ENCODE data around the gene ZNF181. TPM values are rescaled to one million over a fixed set of nuclear protein-coding genes. Genes with fewer than 3 reads are reported as not detected.

Gene ZNF181
- total RNA-seq, 1 experiment from 2014 or later = 8.2 TPM

DNA sequence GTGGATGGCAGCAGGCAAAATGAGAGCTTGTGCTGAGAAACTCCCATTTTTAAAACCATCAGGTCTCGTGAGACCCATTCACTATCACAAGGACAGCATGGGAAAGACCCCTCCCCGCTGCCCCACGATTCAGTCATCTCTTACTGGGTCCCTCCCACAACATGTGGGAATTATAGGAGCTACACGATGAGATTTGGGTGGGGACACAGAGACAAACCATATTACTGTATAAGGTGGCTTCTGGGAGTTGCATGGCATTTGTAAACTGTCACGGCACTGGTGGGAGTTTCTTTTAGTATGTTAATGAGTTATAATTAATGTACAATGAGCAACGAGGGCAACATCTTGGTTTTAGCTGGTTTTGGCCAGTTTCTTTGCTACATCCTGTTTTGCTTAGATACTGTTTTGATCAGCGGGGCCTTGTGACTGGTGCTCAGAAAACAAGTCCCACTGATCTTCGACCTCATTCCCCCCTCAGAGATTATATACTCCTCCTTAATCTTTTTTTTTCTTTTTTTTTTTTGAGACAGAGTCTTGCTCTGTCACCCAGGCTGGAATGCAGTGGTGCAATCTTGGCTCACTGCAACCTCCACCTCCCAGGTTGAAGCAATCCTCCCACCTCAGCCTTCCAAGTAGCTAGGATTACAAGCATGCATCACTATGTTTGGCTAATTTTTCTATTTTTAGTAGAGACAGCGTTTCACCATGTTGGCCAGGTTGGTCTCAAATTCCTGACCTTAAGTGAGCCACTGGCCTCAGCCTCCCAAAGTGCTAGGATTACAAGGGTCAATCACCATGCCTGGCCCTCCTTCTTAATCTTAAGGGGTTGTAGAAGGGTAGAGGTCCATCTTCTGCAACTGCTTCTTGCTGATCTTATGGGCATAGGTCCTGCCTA is 60.3 kb downstream of the ZNF181 start:
- Histone ChIP-seq H2AK5ac (ENCODE audit: insufficient read length, low read length) (no peak overlapping the region), H2BK20ac (ENCODE audit: low read depth, low read length, poor library complexity, severe bottlenecking) (no peak overlapping the region), H3K56ac (ENCODE audit: insufficient read length, low read depth, low read length) (no peak overlapping the region), H3K4ac (ENCODE audit: low read depth, low read length) (no peak overlapping the region), H2BK15ac (ENCODE audit: low read depth, low read length) (no peak overlapping the region), H3K9ac (ENCODE audit: extremely low read depth, insufficient read length, low read length) (no peak overlapping the region), H3K4me2 (ENCODE audit: insufficient read depth, insufficient read length, low read length) (no peak overlapping the region), H3K27ac (ENCODE audit: insufficient read length, low read depth, low read length) (no peak overlapping the region), H4K8ac (replicated peaks; ENCODE audit: insufficient read length, low read depth, low read length) (no peak overlapping the region), H3K27me3 (ENCODE audit: insufficient read depth, low read length) (no peaks in the 10 kb centered on the region), H2BK120ac (ENCODE audit: low read depth, low read length, poor library complexity, severe bottlenecking) (no peak overlapping the region), H3K79me2 (ENCODE audit: insufficient read depth, low read length) (no peaks in the 10 kb centered on the region), H3K14ac (ENCODE audit: insufficient read depth, low read length) (no peak overlapping the region), H4K20me1 (ENCODE audit: control insufficient read depth, insufficient read depth, insufficient read length) (no peaks in the 10 kb centered on the region), H4K5ac (ENCODE audit: insufficient read length, low read depth, low read length) (no peak overlapping the region), H3T11ph (ENCODE audit: low read length) (no peak overlapping the region), H3K23me2 (ENCODE audit: insufficient read length, low read depth, low read length, poor library complexity, severe bottlenecking) (no peaks in the 10 kb centered on the region), H2AFZ (ENCODE audit: low read length) (no peak overlapping the region), H3K18ac (ENCODE audit: insufficient read length, low read depth, low read length) (no peak overlapping the region), H3K4me1 (ENCODE audit: insufficient read depth, low read length) (no peaks in the 10 kb centered on the region), H2BK5ac (ENCODE audit: insufficient read length, low read length) (no peak overlapping the region), H2BK12ac (ENCODE audit: insufficient read length, low read depth, low read length) (no peak overlapping the region), H4K91ac (ENCODE audit: insufficient read length, low read depth, low read length) (no peak overlapping the region), H3K79me1 (ENCODE audit: insufficient read depth, low read depth, low read length, poor library complexity, severe bottlenecking) (no peaks in the 10 kb centered on the region), H3K23ac (ENCODE audit: insufficient read length, low read depth, low read length) (no peak overlapping the region), H3K9me3 (ENCODE audit: control insufficient read depth, low read depth, low read length) (no peaks in the 10 kb centered on the region)
- Mint-ChIP-seq H3K9me3 (peaks cover 73 to 77% of the 10 kb centered on the region in 2 experiments), H3K4me1 (no peaks in the 10 kb centered on the region), H3K36me3 (ENCODE audit: insufficient read depth in 1 of 3, low read depth in 3 of 3) (peaks cover 0 to 2% (median 0%) of the 10 kb centered on the region in 3 experiments; a peak in 2 of 7 replicates), H3K27ac (no peak overlapping the region), H3K4me3 (no peak overlapping the region), H3K27me3 (ENCODE audit: low read depth) (peaks cover 25% of the 10 kb centered on the region)
- DNase-seq = no peak
- WGBS (ENCODE audit: extremely low coverage, insufficient read length, low lambda C conversion rate) = no CpG with 5 or more reads among the region's 9 CpGs
- TF ChIP-seq, protein P1, sequence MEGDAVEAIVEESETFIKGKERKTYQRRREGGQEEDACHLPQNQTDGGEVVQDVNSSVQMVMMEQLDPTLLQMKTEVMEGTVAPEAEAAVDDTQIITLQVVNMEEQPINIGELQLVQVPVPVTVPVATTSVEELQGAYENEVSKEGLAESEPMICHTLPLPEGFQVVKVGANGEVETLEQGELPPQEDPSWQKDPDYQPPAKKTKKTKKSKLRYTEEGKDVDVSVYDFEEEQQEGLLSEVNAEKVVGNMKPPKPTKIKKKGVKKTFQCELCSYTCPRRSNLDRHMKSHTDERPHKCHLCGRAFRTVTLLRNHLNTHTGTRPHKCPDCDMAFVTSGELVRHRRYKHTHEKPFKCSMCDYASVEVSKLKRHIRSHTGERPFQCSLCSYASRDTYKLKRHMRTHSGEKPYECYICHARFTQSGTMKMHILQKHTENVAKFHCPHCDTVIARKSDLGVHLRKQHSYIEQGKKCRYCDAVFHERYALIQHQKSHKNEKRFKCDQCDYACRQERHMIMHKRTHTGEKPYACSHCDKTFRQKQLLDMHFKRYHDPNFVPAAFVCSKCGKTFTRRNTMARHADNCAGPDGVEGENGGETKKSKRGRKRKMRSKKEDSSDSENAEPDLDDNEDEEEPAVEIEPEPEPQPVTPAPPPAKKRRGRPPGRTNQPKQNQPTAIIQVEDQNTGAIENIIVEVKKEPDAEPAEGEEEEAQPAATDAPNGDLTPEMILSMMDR (conservative IDR thresholded peaks at IDR 0.05) = no peak

Other genes with a start within 250 kb of the ZNF181 start
- not detected in 2 replicates for gene SCGB2B2, start 57.1 kb upstream of the ZNF181 start, total RNA-seq (2021)
- gene ZNF302, start 56.6 kb upstream of the ZNF181 start, total RNA-seq (2021) = 22.4 and 23.3 TPM in 2 replicates
- gene ZNF599, start 39.0 kb downstream of the ZNF181 start, total RNA-seq (2021) = 3.0 and 3.9 TPM in 2 replicates
- gene ZNF30, start 192.7 kb downstream of the ZNF181 start, total RNA-seq (2021) = 6.5 and 8.3 TPM in 2 replicates
- 7.6 and 8.3 TPM in 2 replicates for gene ZNF792, start 230.0 kb downstream of the ZNF181 start, total RNA-seq (2021)